IMR-90 (cell line): ENCODE results near the gene ACTA2. TPM values are rescaled to one million over a fixed set of nuclear protein-coding genes. Genes with fewer than 3 reads are reported as not detected.

ENCODE experiments used
- ATAC-seq: fragments of 200-7000 bp; cut with Tn5 transposase; 2 replicates; pipeline ENCODE4 v1.9.1; 2020; ENCODE audit warnings: low read depth, mild to moderate bottlenecking, moderate library complexity
- BruUV-seq: library from RNA; stranded (reverse); fragments of 400-500 nt; replicated peaks from 2 replicates; lab custom pipeline; 2021; lab: Mats Ljungman, UMichigan
- CTCF ChIA-PET: fragments of 300-600 bp; formaldehyde crosslinking; extraction: SDS; loops from one replicate; lab custom pipeline; 2021; ENCODE audit warnings: antibody characterized with exemption; lab: Yijun Ruan, JAX
- POLR2A ChIA-PET: fragments of 300-600 bp; sonication (Branson Sonifier 250); formaldehyde crosslinking; loops from one replicate; lab custom pipeline; 2022; ENCODE audit warnings: antibody characterized with exemption; ENCODE audit not compliant: unreplicated experiment; lab: Charles Lee
- DNase-seq: peaks from one replicate; pipeline ENCODE4 v3.0.0; 2013
- H2AFZ ChIP-seq: replicated peaks from 2 replicates; pipeline ENCODE3; 2013; ENCODE audit warnings: low read length, mild to moderate bottlenecking; ENCODE audit not compliant: poor library complexity
- H2AK5ac ChIP-seq: 2 replicates; pipeline ENCODE4 v1.6.1; 2013; ENCODE audit warnings: low read depth, low read length, inconsistent platforms
- H2AK9ac ChIP-seq: replicated peaks from 2 replicates; pipeline ENCODE3; 2013; ENCODE audit warnings: mild to moderate bottlenecking, low read depth, low read length, moderate library complexity; ENCODE audit not compliant: poor library complexity
- H2BK120ac ChIP-seq: 2 replicates; pipeline ENCODE4 v1.6.1; 2013; ENCODE audit warnings: low read depth, low read length, inconsistent platforms
- H2BK15ac ChIP-seq: 3 replicates; pipeline ENCODE4 v1.6.1; 2013; ENCODE audit warnings: low read depth, low read length, inconsistent platforms
- H2BK20ac ChIP-seq: 2 replicates; pipeline ENCODE4 v1.6.1; 2013; ENCODE audit warnings: low read depth, mild to moderate bottlenecking, inconsistent platforms, low read length, moderate library complexity
- H2BK5ac ChIP-seq: 2 replicates; pipeline ENCODE4 v1.6.1; 2013; ENCODE audit warnings: mild to moderate bottlenecking, low read depth, low read length, inconsistent platforms; ENCODE audit not compliant: poor library complexity, severe bottlenecking
- H3K14ac ChIP-seq: replicated peaks from 2 replicates; pipeline ENCODE4 v1.6.1; 2013; ENCODE audit warnings: low read depth, low read length, inconsistent platforms
- H3K18ac ChIP-seq: 2 replicates; pipeline ENCODE4 v1.6.1; 2013; ENCODE audit warnings: low read depth, low read length, control low read depth
- H3K23ac ChIP-seq: 2 replicates; pipeline ENCODE4 v1.6.1; 2013; ENCODE audit warnings: low read depth, low read length, inconsistent platforms
- H3K27ac ChIP-seq: 2 replicates; pipeline ENCODE4 v1.5.1; 2013; ENCODE audit warnings: mild to moderate bottlenecking, control low read depth, low read length; ENCODE audit not compliant: insufficient read depth
- H3K27me3 ChIP-seq: 2 replicates; pipeline ENCODE4 v1.6.1; 2013; ENCODE audit warnings: low read length; ENCODE audit not compliant: control insufficient read depth, insufficient read depth
- H3K36me3 ChIP-seq: 2 replicates; pipeline ENCODE4 v1.6.1; 2013; ENCODE audit warnings: low read length, mixed read lengths; ENCODE audit not compliant: control insufficient read depth, insufficient read depth
- H3K4ac ChIP-seq: 2 replicates; pipeline ENCODE4 v1.6.1; 2013; ENCODE audit warnings: low read depth, low read length, inconsistent platforms
- H3K4me1 ChIP-seq: 2 replicates; pipeline ENCODE4 v1.6.1; 2013; ENCODE audit warnings: low read length, mixed read lengths; ENCODE audit not compliant: control insufficient read depth, insufficient read depth
- H3K4me2 ChIP-seq: 2 replicates; pipeline ENCODE4 v1.6.1; 2013; ENCODE audit warnings: low read depth, mild to moderate bottlenecking, control low read depth, low read length, moderate library complexity
- H3K4me3 ChIP-seq: 2 replicates; pipeline ENCODE4 v1.5.1; 2013; ENCODE audit warnings: low read depth, mild to moderate bottlenecking, control low read depth, low read length, moderate library complexity; ENCODE audit not compliant: insufficient read depth
- H3K56ac ChIP-seq: 2 replicates; pipeline ENCODE4 v1.6.1; 2013; ENCODE audit warnings: low read length, inconsistent platforms; ENCODE audit not compliant: insufficient read depth; ENCODE audit errors: extremely low read depth
- H3K79me1 ChIP-seq, 2 experiments: 2 replicates each; pipeline ENCODE4 v1.6.1; 2013; ENCODE audit warnings: low read length in 2 of 2, inconsistent platforms in 1 of 2, low read depth in 1 of 2
- H3K9ac ChIP-seq: 2 replicates; pipeline ENCODE4 v1.6.1; 2013; ENCODE audit warnings: low read depth, low read length, control low read depth
- H3K9me1 ChIP-seq: 2 replicates; pipeline ENCODE4 v1.6.1; 2013; ENCODE audit warnings: low read length, inconsistent platforms; ENCODE audit not compliant: insufficient read depth
- H3K9me3 ChIP-seq: 2 replicates; pipeline ENCODE4 v1.6.1; 2013; ENCODE audit warnings: low read length; ENCODE audit not compliant: control insufficient read depth, insufficient read depth
- H4K20me1 ChIP-seq: 2 replicates; pipeline ENCODE4 v1.6.1; 2013; ENCODE audit warnings: low read length, inconsistent platforms; ENCODE audit not compliant: insufficient read depth
- H4K5ac ChIP-seq: 2 replicates; pipeline ENCODE4 v1.6.1; 2013; ENCODE audit warnings: mild to moderate bottlenecking, low read depth, low read length, control low read depth
- H4K8ac ChIP-seq, 2 experiments: 2 replicates each; pipeline ENCODE4 v1.6.1; 2013; ENCODE audit warnings: low read depth in 2 of 2, low read length in 2 of 2, control low read depth in 1 of 2, inconsistent platforms in 1 of 2
- H4K91ac ChIP-seq: 2 replicates; pipeline ENCODE4 v1.6.1; 2013; ENCODE audit warnings: low read depth, low read length, inconsistent platforms; ENCODE audit not compliant: insufficient read depth
- BHLHE40 ChIP-seq: fragments of 150-350 bp; IDR thresholded peaks from 2 replicates; pipeline ENCODE4 v1.6.1; 2016; ENCODE audit warnings: mild to moderate bottlenecking, low read depth, low read length
- CHD1 ChIP-seq: IDR thresholded peaks from 2 replicates; pipeline ENCODE4 v1.6.1; 2012; ENCODE audit warnings: low read depth, low read length, improper control_type of control experiment
- RAD21 ChIP-seq: IDR thresholded peaks from 2 replicates; pipeline ENCODE4 v1.6.1; 2012; ENCODE audit warnings: low read length, improper control_type of control experiment
- RCOR1 ChIP-seq: IDR thresholded peaks from 2 replicates; pipeline ENCODE4 v1.6.1; 2012; ENCODE audit warnings: mild to moderate bottlenecking, low read length, improper control_type of control experiment; ENCODE audit not compliant: insufficient replicate concordance
- WGBS, 2 experiments: methylation state at CpG; one replicate each; pipeline versions ENCODE4 v1.1.5 to v1.1.7; 2013; ENCODE audit warnings: missing lambda C conversion rate in 2 of 2; ENCODE audit not compliant: insufficient read length in 1 of 2; ENCODE audit errors: extremely low coverage in 2 of 2; 5-methylcytosine and 5-hydroxymethylcytosine counted together
- dilution Hi-C: fragments of 300-500 bp; cut with HindIII; formaldehyde crosslinking; loops from one replicate; pipeline ENCODE4 v1.14.3; 2018; ENCODE audit warnings: low sequenced_read_pairs; ENCODE audit not compliant: unreplicated experiment
- in situ Hi-C: fragments of 300-500 bp; cut with MboI; formaldehyde crosslinking; loops from 3 replicates; pipeline ENCODE4 v1.14.3; 2019; ENCODE audit warnings: low sequenced_read_pairs, inconsistent platforms, mixed read lengths
- intact Hi-C: fragments of 100-400 bp; cut with micrococcal nuclease; formaldehyde crosslinking; loops from 2 replicates; pipeline ENCODE4 v1.10.0; 2022
- polyA plus RNA-seq, 3 experiments: library from polyadenylated mRNA; depleted of rRNA; stranded (reverse); fragments of >200 nt; gene quantifications; 2 replicates each; pipeline ENCODE4 v1.2.3, GENCODE V29; 2012; ENCODE audit warnings: low replicate concordance in 1 of 3
- total RNA-seq: library from RNA; depleted of rRNA; stranded (reverse); fragments of >200 nt; gene quantifications from 2 replicates; pipeline ENCODE4 v1.2.3, GENCODE V29; 2012
- TF ChIP-seq, protein P1 (sequence below): fragments of 150-350 bp; IDR thresholded peaks from 2 replicates; pipeline ENCODE4 v1.6.1; 2016; ENCODE audit warnings: low read depth, mild to moderate bottlenecking, low read length, moderate library complexity, borderline replicate concordance
- TF ChIP-seq, protein P2 (sequence below): fragments of 150-350 bp; IDR thresholded peaks from 2 replicates; pipeline ENCODE4 v1.6.1; 2017; ENCODE audit warnings: mild to moderate bottlenecking, antibody characterized with exemption, low read length, low read depth
- TF ChIP-seq, protein P3 (sequence below): conservative IDR thresholded peaks from 2 replicates; pipeline ENCODE4 v1.5.1; 2012; ENCODE audit warnings: mild to moderate bottlenecking, low read depth, low read length, improper control_type of control experiment

ACTA2 gene
- total and polyA plus RNA-seq, 2 of the 4 experiments (the other 2 are of a cell fraction): 978 to 1,235 TPM

DNA sequence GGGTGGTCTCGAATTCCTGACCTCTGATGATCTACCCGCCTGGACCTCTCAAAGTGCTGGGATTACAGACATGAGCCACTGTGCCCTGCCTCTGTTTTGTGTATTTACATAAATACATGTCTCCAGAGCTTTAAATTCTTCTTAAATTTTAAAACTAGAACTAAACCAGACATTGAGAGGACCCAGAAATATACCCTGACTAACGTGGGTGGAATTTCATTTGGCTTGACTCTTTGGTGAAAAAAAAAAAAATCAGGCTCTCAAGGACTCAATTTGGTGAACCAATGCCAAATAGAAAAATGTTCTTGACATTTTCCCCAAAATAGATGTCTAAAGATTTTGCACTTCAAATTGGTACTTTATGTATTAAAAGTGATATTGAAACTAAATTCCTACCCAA, 21.4 kb upstream of the ACTA2 start:
- ChIA-PET POLR2A (no interaction called here), CTCF (no interaction called here)
- peak overlapping the region; percentile 53; the same call in 1 of the 2 replicates for H3K4me2 ChIP-seq
- no CpG with 5 or more reads among the region's 3 CpGs for WGBS, 2 experiments
- H2BK120ac ChIP-seq: no peak overlapping the region; the same call in 1 of the 2 replicates
- H3K36me3 ChIP-seq: no peaks in the 10 kb centered on the region
- intact Hi-C loops: no loop called here
- in situ Hi-C loops: no loop called here
- no peak overlapping the region for H2BK20ac ChIP-seq
- H2AK9ac ChIP-seq: no peak overlapping the region
- dilution Hi-C loops: no loop called here
- DNase-seq (peak; percentile 47), ATAC-seq (peak; percentile 36; the same call in 1 of the 2 replicates)
- no peak overlapping the region for H4K5ac ChIP-seq
- H2BK15ac ChIP-seq: no peak overlapping the region
- H3K4me1 ChIP-seq: peaks cover 2% of the 10 kb centered on the region; the same call in 1 of the 2 replicates
- no TSS peak for BruUV-seq
- peaks cover 9 to 39% of the 10 kb centered on the region in 2 experiments for H3K79me1 ChIP-seq
- H2AK5ac ChIP-seq: no peak overlapping the region; the same call in 1 of the 2 replicates
- H3K4ac ChIP-seq: no peak overlapping the region
- no peaks in the 10 kb centered on the region for H3K27me3 ChIP-seq
- H3K14ac ChIP-seq: 0 out of 2 replicates have a peak overlapping the region, but pooled peaks have one; percentile 12
- no peak overlapping the region for H3K9ac ChIP-seq
- TF ChIP-seq BHLHE40: no peak
- TF ChIP-seq, protein P1, sequence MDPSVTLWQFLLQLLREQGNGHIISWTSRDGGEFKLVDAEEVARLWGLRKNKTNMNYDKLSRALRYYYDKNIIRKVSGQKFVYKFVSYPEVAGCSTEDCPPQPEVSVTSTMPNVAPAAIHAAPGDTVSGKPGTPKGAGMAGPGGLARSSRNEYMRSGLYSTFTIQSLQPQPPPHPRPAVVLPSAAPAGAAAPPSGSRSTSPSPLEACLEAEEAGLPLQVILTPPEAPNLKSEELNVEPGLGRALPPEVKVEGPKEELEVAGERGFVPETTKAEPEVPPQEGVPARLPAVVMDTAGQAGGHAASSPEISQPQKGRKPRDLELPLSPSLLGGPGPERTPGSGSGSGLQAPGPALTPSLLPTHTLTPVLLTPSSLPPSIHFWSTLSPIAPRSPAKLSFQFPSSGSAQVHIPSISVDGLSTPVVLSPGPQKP: no peak
- TF ChIP-seq, protein P2, sequence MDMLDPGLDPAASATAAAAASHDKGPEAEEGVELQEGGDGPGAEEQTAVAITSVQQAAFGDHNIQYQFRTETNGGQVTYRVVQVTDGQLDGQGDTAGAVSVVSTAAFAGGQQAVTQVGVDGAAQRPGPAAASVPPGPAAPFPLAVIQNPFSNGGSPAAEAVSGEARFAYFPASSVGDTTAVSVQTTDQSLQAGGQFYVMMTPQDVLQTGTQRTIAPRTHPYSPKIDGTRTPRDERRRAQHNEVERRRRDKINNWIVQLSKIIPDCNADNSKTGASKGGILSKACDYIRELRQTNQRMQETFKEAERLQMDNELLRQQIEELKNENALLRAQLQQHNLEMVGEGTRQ: no peak
- TF ChIP-seq RAD21: no peak
- no peak for TF ChIP-seq RCOR1
- TF ChIP-seq, protein P3, sequence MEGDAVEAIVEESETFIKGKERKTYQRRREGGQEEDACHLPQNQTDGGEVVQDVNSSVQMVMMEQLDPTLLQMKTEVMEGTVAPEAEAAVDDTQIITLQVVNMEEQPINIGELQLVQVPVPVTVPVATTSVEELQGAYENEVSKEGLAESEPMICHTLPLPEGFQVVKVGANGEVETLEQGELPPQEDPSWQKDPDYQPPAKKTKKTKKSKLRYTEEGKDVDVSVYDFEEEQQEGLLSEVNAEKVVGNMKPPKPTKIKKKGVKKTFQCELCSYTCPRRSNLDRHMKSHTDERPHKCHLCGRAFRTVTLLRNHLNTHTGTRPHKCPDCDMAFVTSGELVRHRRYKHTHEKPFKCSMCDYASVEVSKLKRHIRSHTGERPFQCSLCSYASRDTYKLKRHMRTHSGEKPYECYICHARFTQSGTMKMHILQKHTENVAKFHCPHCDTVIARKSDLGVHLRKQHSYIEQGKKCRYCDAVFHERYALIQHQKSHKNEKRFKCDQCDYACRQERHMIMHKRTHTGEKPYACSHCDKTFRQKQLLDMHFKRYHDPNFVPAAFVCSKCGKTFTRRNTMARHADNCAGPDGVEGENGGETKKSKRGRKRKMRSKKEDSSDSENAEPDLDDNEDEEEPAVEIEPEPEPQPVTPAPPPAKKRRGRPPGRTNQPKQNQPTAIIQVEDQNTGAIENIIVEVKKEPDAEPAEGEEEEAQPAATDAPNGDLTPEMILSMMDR: no peak
- TF ChIP-seq CHD1: no peak
- peak overlapping the region; percentile 50 for H2BK5ac ChIP-seq
- H4K91ac ChIP-seq: no peak overlapping the region
- H3K9me1 ChIP-seq: peaks cover 6% of the 10 kb centered on the region; the same call in 1 of the 2 replicates
- H3K23ac ChIP-seq: 0 out of 2 replicates have a peak overlapping the region, but pooled peaks have one; percentile 16
- no peak overlapping the region for H3K18ac ChIP-seq
- peak overlapping the region; percentile 29; the same call in 1 of the 2 replicates for H3K27ac ChIP-seq
- H3K9me3 ChIP-seq: no peaks in the 10 kb centered on the region
- H4K20me1 ChIP-seq: no peaks in the 10 kb centered on the region
- H2AFZ ChIP-seq: no peak overlapping the region
- H3K4me3 ChIP-seq: no peak overlapping the region
- H4K8ac ChIP-seq: no peak overlapping the region
- H3K56ac ChIP-seq: no peak overlapping the region
